BLaER1 (cell line): Measurements from ENCODE around the gene CRIP1.

ENCODE experiments used
- H3K27ac ChIP-seq: shearing (Covaris generic); formaldehyde crosslinking; 2 replicates; pipeline ENCODE4 v1.8.1; 2022
- H3K27me3 ChIP-seq: shearing (Covaris generic); formaldehyde crosslinking; 2 replicates; pipeline ENCODE4 v1.8.1; 2022
- H3K36me3 ChIP-seq: shearing (Covaris generic); formaldehyde crosslinking; 2 replicates; pipeline ENCODE4 v1.8.1; 2022
- H3K4me1 ChIP-seq: shearing (Covaris generic); formaldehyde crosslinking; 2 replicates; pipeline ENCODE4 v1.8.1; 2022
- H3K4me2 ChIP-seq: shearing (Covaris generic); formaldehyde crosslinking; 2 replicates; pipeline ENCODE4 v1.8.1; 2022
- H3K4me3 ChIP-seq: shearing (Covaris generic); formaldehyde crosslinking; 2 replicates; pipeline ENCODE4 v1.8.1; 2022
- H3K9ac ChIP-seq: shearing (Covaris generic); formaldehyde crosslinking; 2 replicates; pipeline ENCODE4 v1.8.1; 2022
- H3K9me3 ChIP-seq: shearing (Covaris generic); formaldehyde crosslinking; 2 replicates; pipeline ENCODE4 v1.8.1; 2022
- H4K20me1 ChIP-seq: shearing (Covaris generic); formaldehyde crosslinking; 2 replicates; pipeline ENCODE4 v1.8.1; 2022
- Cebpa-rat ChIP-seq: shearing (Covaris generic); IDR thresholded peaks from 2 replicates; pipeline ENCODE4 v1.8.1; 2022

Gene CRIP1

DNA sequence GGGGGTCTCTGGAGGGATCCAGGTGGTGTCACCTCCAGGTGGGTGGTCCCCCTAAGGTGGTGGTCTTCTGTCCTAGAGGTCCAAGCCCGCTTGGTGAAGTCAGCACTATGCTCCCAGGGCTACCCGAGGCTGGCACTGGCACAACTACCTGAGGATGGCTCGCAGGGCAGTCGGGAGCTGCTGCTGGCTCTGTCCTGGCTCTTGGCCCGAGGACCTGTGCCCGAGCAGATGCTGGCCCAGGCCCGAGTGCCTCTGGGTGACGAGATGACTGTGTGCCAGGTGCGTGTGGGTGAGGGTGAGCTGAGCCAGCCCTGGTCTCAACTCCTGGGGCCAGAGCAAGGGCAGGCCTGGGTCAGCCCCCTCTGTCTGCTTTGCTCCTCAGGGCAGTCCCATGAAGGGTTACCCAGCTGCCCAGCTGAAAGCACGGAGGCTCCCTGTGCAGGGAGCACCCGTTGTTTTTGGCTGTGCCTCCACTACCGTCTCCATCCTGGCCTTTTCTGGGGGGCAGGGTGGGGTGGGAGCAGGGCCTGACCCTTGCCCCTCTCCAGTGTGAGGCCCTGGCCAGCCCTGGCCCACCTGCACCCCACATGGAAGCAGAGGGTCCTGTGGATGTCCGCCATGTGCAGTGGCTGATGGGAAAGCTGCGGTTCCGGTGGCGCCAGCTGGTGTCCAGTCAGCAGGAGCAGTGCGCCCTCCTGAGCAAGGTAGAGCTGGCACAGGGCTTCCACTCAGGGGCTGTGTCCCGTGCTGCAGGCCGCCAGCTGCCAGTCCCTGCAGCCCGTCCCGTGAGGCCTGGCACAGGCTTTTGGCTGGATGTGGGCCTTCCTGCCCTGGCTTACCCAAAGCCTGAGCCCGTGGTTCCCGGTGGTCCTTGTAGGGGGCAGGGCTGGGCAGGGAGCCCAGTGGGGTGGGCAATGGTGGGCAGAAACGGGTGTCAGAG is 5.6 kb downstream of the CRIP1 start:
- Histone ChIP-seq H3K36me3 (peaks cover 33% of the 10 kb centered on the region), H3K27me3 (peaks cover 16% of the 10 kb centered on the region), H3K27ac (no peak overlapping the region), H3K4me2 (peak overlapping the region; percentile 89), H3K4me1 (peaks cover 34% of the 10 kb centered on the region), H3K9ac (0 out of 2 replicates have a peak overlapping the region, but pooled peaks have one; percentile 32), H3K4me3 (peak overlapping the region; percentile 94), H3K9me3 (no peaks in the 10 kb centered on the region), H4K20me1 (peaks cover 30% of the 10 kb centered on the region)
- no peak for TF ChIP-seq Cebpa-rat

DNA sequence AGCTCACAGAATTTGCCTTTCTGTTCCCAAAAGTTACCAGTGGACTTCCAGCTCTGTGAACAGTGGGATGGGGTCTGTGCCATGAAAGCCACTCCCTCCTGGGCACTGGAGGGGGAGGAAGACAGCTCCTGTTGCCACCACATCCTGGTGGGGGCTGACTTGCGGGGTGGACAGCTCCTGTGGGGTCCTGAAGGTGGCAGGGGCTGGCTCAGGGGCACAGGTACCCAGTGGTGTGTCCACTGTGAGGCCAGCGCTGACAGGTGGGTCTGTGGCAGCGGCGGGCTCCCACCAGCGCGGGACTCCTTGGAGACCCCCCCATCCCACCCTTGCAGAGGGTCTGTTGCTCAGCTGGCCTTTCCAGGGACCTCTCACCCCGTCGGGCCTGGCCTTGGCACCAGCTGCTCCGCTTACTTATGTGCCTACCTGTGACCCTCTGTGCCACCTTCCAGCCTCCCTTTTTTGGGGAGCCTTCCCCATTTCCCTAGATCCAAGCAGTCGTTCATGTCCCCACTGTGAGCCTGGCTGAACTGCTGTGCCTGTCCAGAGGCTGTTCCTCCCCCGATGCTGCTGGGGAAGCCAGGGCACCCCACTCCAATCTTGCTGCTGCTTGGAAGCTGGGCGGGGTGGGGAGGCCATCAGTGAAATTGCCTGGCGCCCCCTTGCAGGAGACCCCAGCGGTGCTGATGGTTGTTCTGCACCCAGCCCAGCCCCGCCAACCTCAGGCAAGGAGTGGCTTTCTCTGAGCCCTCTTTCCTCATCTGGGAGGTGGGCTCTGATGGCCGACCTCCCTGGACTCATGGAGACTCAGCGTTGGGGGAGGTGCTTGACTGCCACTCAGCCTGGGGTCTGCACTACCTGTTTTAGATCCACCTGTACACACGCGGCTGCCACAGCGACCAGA is 6.5 kb downstream of the CRIP1 start:
- Histone ChIP-seq H3K4me1 (peaks cover 25% of the 10 kb centered on the region), H3K4me3 (no peak overlapping the region), H3K27me3 (peaks cover 7% of the 10 kb centered on the region; the same call in 1 of the 2 replicates), H3K4me2 (no peak overlapping the region), H3K27ac (no peak overlapping the region), H3K36me3 (peaks cover 43% of the 10 kb centered on the region), H3K9me3 (no peaks in the 10 kb centered on the region), H3K9ac (no peak overlapping the region), H4K20me1 (peaks cover 29% of the 10 kb centered on the region)
- no peak for TF ChIP-seq Cebpa-rat

DNA sequence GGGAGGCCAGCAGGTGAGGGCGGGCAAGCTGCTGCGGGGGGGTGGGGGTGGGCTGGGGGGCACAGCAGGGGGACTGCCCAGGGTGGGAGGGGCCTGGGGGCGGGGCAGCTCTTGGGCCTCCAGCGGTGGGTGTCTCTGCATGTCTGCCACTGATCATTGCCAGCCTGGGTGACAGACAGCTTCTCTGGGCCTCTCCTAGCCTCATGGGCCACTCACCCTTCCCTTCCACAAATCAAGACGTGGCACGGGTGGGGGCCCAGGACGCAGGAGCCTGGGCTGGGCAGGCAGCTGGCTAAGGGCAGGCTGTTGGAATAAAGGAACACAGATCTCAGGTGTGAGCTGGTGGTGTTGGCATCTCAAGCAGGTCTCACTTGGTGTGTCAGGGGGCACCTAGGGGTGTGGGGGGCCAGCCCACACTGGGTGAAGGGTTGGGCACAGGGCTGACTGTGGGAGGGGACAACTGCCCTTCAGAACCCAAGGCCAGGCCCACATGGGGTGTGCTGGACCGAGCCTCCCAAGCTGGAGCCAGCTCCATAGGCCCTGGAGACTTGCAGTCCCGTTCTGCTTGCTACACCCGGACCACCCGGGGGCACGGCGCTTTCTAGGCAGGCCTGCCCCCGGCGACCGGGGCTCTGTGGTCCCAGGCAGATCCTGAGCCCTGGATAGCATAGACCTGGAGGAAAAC is 7.4 kb downstream of the CRIP1 start:
- H3K27ac ChIP-seq = no peak overlapping the region
- no peak overlapping the region for H3K9ac ChIP-seq
- no peaks in the 10 kb centered on the region for H3K9me3 ChIP-seq

DNA sequence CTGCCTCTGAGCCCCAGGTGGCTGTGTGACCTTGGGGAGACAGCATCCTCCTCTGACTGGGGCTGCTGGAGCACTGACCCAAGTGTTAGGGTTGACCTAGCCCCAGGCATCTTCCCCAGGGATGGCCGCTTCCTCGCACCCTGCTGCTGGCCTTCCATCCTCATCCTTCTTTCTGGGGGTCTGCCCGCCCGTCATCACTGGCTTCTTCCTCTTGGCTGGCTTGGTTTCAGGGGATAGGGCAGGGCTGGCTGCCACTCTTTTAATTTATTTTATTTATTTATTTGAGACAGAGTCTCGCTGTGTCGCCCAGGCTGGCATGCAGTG is 7.9 kb downstream of the CRIP1 start:
- Histone ChIP-seq H3K9ac (no peak overlapping the region), H3K9me3 (no peaks in the 10 kb centered on the region), H3K4me2 (no peak overlapping the region), H4K20me1 (peaks cover 20% of the 10 kb centered on the region), H3K36me3 (peaks cover 55% of the 10 kb centered on the region), H3K4me1 (peaks cover 12% of the 10 kb centered on the region), H3K27me3 (no peaks in the 10 kb centered on the region), H3K4me3 (no peak overlapping the region), H3K27ac (no peak overlapping the region)
- no peak for TF ChIP-seq Cebpa-rat

More for the DNA sequence above, 7.4 kb downstream of the CRIP1 start:
- no peak for TF ChIP-seq Cebpa-rat
- Histone ChIP-seq H4K20me1 (peaks cover 23% of the 10 kb centered on the region), H3K4me2 (no peak overlapping the region), H3K4me1 (peaks cover 17% of the 10 kb centered on the region), H3K27me3 (no peaks in the 10 kb centered on the region), H3K4me3 (no peak overlapping the region), H3K36me3 (peaks cover 51% of the 10 kb centered on the region)

DNA sequence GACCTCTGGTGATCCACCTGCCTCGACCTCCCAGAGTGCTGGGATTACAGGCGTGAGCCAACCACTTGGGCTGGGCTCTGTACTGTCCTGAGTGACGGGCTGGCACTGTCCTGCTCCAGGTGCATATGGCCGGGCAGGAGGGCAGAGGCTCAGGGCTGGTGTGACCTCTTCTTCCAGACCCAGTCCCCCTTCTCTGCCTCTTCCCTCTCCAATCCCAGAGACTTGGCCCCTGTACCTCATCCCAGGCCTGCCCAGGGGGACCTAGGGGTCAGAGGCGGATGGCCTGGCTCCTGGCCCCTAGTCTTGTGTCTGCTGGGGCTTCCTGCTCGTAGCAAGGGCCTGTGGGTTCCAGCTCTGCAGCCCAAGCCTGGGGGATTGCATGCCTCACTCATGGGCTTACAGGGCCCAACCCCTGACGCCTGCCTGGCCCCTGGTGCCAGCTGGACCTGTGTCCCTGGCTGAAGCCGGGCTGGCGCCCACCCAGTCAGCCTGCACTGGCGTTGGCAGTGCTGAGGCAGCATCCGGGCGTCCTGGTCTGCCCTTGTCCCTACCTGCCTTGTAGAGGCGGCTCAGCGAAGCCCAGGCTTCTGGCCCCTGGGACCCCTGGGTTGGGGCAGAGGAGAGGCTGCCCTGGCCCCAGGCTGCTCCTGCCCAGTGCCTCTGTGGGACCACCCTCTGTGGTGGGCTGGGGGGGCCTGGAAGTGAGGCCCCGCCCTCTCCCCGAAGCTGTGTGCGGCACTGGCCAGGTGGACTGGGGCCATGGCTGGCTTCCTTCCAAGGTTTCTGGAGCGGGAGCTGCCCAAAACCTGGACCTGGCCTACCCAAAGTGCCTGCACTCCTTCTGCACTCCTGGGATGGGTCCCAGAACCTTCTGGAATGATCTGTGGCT is 8.7 kb downstream of the CRIP1 start:
- Histone ChIP-seq H3K4me2 (no peak overlapping the region), H3K27me3 (no peaks in the 10 kb centered on the region)

DNA sequence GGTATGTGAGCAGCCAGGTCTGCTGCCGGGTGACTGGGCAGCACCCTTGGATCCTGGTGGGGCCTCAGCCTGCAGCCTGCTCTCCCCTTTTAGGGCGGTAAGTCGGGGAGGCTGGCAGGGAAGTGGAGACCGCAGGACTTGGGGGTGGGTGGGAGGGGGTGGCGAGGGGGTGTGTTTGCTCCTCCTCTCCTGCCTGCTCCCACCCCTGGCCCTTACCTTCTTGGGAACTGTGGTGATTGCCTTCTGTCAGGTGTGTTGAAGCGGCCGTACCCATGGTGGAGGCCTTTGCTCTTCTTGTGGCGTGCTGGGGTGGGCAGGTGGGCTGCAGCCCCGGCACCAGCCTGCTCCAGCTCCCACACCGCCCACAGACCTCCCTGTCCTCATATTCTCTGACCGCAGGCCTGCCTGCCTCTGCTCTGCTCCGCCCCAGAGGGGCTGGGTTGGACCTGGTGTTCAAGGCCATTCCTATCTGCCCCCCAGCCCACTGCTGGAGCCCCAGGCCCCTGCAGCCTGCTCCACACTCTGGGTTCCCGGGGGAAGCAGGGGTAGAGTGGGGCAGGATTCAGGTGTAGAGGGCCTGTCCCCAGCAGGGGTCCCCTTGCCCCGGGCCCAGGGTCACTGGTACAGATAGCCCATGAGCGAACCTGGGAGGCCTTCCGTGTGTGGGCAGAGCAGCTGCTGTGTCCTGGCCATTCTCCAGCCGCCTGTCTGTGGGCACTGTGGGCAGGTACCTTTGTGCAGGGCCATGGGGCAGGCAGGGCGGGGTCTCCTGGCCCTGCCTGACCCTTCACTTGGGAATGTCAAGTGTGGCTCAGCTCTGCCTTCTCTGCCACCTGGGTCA is 9.5 kb downstream of the CRIP1 start:
- no peak overlapping the region for H3K9ac ChIP-seq
- peaks cover 64% of the 10 kb centered on the region for H3K36me3 ChIP-seq
- H4K20me1 ChIP-seq = peaks cover 20% of the 10 kb centered on the region
- peaks cover 11% of the 10 kb centered on the region for H3K4me1 ChIP-seq
- H3K27me3 ChIP-seq = no peaks in the 10 kb centered on the region
- no peak overlapping the region for H3K27ac ChIP-seq
- TF ChIP-seq Cebpa-rat = no peak
- H3K4me2 ChIP-seq = no peak overlapping the region
- no peak overlapping the region for H3K4me3 ChIP-seq
- H3K9me3 ChIP-seq = no peaks in the 10 kb centered on the region

More for the DNA sequence above, 8.7 kb downstream of the CRIP1 start:
- H3K4me3 ChIP-seq = no peak overlapping the region
- peaks cover 20% of the 10 kb centered on the region for H4K20me1 ChIP-seq
- no peak overlapping the region for H3K27ac ChIP-seq
- H3K9ac ChIP-seq = no peak overlapping the region
- no peak for TF ChIP-seq Cebpa-rat
- H3K9me3 ChIP-seq = no peaks in the 10 kb centered on the region
- peaks cover 63% of the 10 kb centered on the region for H3K36me3 ChIP-seq
- H3K4me1 ChIP-seq = peaks cover 11% of the 10 kb centered on the region

DNA sequence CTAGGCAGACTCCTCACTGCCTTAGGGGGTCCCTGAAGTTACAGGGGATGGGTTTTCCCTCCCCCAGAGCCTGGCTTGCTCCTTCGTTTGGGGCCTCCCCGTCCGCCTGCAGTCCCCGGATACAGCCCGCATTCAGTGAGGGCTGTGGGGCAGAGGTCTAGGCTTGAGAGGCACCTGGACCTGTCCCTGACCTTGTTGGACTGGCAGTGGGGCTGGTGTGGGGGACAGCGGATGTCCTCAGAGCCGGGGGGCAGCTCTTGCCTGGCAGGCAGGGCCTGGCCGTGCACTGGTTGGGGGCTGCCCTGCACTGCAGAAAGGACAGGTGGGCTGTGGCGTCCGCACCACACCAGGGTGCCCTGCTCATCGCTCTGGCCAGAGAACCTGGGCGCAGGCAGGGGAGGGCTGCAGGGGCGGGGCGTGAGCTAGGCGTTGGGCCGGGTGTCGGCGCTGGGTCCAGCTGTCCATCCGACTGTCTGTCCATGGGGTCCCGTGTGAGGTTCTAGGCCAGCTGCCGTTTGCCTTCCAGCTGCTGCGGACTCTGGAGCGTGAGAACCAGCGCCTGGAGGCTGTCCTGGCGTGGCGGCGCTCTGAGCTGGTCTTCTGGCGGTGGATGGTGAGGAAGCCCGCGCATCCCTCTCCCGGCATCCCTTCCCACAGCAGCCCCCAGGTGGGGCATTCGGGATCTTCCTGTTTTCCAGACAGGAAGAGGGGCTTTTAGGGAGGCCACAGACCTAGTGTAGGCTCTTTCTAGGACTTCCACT is 10.3 kb downstream of the CRIP1 start:
- H3K27me3 ChIP-seq = no peaks in the 10 kb centered on the region
- no peak overlapping the region for H3K27ac ChIP-seq
- H3K4me1 ChIP-seq = peaks cover 8% of the 10 kb centered on the region
- no peak overlapping the region for H3K4me3 ChIP-seq
- H3K36me3 ChIP-seq = peaks cover 64% of the 10 kb centered on the region
- H3K4me2 ChIP-seq = no peak overlapping the region
- H3K9me3 ChIP-seq = no peaks in the 10 kb centered on the region
- no peak for TF ChIP-seq Cebpa-rat
- H4K20me1 ChIP-seq = peaks cover 16% of the 10 kb centered on the region
- no peak overlapping the region for H3K9ac ChIP-seq
